Mesenchymal stem cell (in vitro differentiated cells and primary cell): ENCODE results near the gene XRCC5.
A peak's percentile ranks its signal among the peaks of the same experiment; 100 is the strongest.
"Not testable (repeated sequence)": the region's sequence is repeated elsewhere in the genome, so short reads cannot be mapped to it uniquely, and the experiment has no call there.

Source experiments
- DNase-seq: peaks from one replicate; pipeline ENCODE4 v3.0.0-alpha.2; 2013
- H2AFZ ChIP-seq: one replicate; pipeline ENCODE4 v1.6.1; 2013; ENCODE audit warnings: low read depth, mild to moderate bottlenecking, control low read depth, inconsistent platforms, low read length, moderate library complexity
- H2AK5ac ChIP-seq: 2 replicates; pipeline ENCODE4 v1.6.1; 2013; ENCODE audit warnings: low read length, moderate library complexity, mild to moderate bottlenecking, inconsistent platforms; ENCODE audit not compliant: severe bottlenecking
- H2BK120ac ChIP-seq: one replicate; pipeline ENCODE4 v1.6.1; 2013; ENCODE audit warnings: low read depth, mild to moderate bottlenecking, inconsistent platforms, low read length, moderate library complexity
- H2BK12ac ChIP-seq, 2 experiments: one replicate each; pipeline ENCODE4 v1.6.1; 2013; ENCODE audit warnings: inconsistent platforms in 2 of 2, low read length in 2 of 2, mild to moderate bottlenecking in 2 of 2, moderate library complexity in 2 of 2, control low read depth in 1 of 2
- H2BK15ac ChIP-seq: one replicate; pipeline ENCODE4 v1.6.1; 2013; ENCODE audit warnings: mild to moderate bottlenecking, low read depth, inconsistent platforms; ENCODE audit not compliant: poor library complexity, severe bottlenecking
- H2BK5ac ChIP-seq: 2 replicates; pipeline ENCODE4 v1.6.1; 2013; ENCODE audit warnings: low read depth, mild to moderate bottlenecking, low read length, control low read depth, inconsistent platforms; ENCODE audit not compliant: poor library complexity, severe bottlenecking
- H3K14ac ChIP-seq, 2 experiments: one replicate each; pipeline ENCODE4 v1.6.1; 2013; ENCODE audit warnings: inconsistent platforms in 2 of 2, low read length in 2 of 2, control low read depth in 1 of 2, mild to moderate bottlenecking in 1 of 2, moderate library complexity in 1 of 2
- H3K18ac ChIP-seq, 2 experiments: one replicate each; pipeline ENCODE4 v1.6.1; 2013; ENCODE audit warnings: inconsistent platforms in 2 of 2, low read length in 2 of 2, control low read depth in 1 of 2, low read depth in 1 of 2, mild to moderate bottlenecking in 1 of 2
- H3K23ac ChIP-seq, 2 experiments: one replicate each; pipeline ENCODE4 v1.6.1; 2013; ENCODE audit warnings: inconsistent platforms in 2 of 2, low read length in 2 of 2, mild to moderate bottlenecking in 2 of 2, moderate library complexity in 2 of 2, control low read depth in 1 of 2
- H3K27ac ChIP-seq: 2 replicates; pipeline ENCODE4 v1.5.1; 2013; ENCODE audit warnings: mild to moderate bottlenecking, moderate library complexity, low read length, control low read depth, inconsistent platforms; ENCODE audit not compliant: poor library complexity, severe bottlenecking
- H3K27me3 ChIP-seq, 2 experiments: 2 replicates each; pipeline versions ENCODE4 v1.6.1 to v1.7.0; 2013; ENCODE audit warnings: low read length in 2 of 2, mild to moderate bottlenecking in 2 of 2, moderate library complexity in 2 of 2, control low read depth in 1 of 2, inconsistent platforms in 1 of 2; ENCODE audit not compliant: control insufficient read depth in 1 of 2, insufficient read depth in 1 of 2
- H3K36me3 ChIP-seq, 2 experiments: 2 replicates each; pipeline versions ENCODE4 v1.6.1 to v1.7.0; 2013; ENCODE audit warnings: low read length in 2 of 2, control low read depth in 1 of 2, inconsistent platforms in 1 of 2, low read depth in 1 of 2, mild to moderate bottlenecking in 1 of 2; ENCODE audit not compliant: insufficient read depth in 2 of 2, control insufficient read depth in 1 of 2
- H3K4ac ChIP-seq, 2 experiments: one replicate each; pipeline ENCODE4 v1.6.1; 2013; ENCODE audit warnings: inconsistent platforms in 2 of 2, low read length in 2 of 2, mild to moderate bottlenecking in 2 of 2, moderate library complexity in 2 of 2, control low read depth in 1 of 2, low read depth in 1 of 2
- H3K4me1 ChIP-seq: 2 replicates; pipeline ENCODE4 v1.6.1; 2013; ENCODE audit warnings: low read depth, low read length, control low read depth; ENCODE audit not compliant: control insufficient read depth, insufficient read depth
- H3K4me2 ChIP-seq: 2 replicates; pipeline ENCODE4 v1.6.1; 2013; ENCODE audit warnings: low read length, mild to moderate bottlenecking, inconsistent platforms; ENCODE audit not compliant: poor library complexity, severe bottlenecking
- H3K4me3 ChIP-seq, 2 experiments: 2 replicates each; pipeline versions ENCODE4 v1.5.1 to v1.7.0; 2013; ENCODE audit warnings: low read length in 2 of 2, mild to moderate bottlenecking in 2 of 2, control low read depth in 1 of 2, low read depth in 1 of 2; ENCODE audit not compliant: insufficient read depth in 1 of 2
- H3K79me1 ChIP-seq: replicated peaks from 2 replicates; pipeline ENCODE4 v1.6.1; 2013; ENCODE audit warnings: mild to moderate bottlenecking, control low read depth, low read length, inconsistent platforms; ENCODE audit not compliant: poor library complexity, severe bottlenecking
- H3K9ac ChIP-seq: 2 replicates; pipeline ENCODE4 v1.7.0; 2013; ENCODE audit warnings: mild to moderate bottlenecking, low read length, moderate library complexity
- H3K9me3 ChIP-seq: 2 replicates; pipeline ENCODE4 v1.7.0; 2013; ENCODE audit warnings: mild to moderate bottlenecking, low read length; ENCODE audit not compliant: control insufficient read depth
- H4K8ac ChIP-seq: one replicate; pipeline ENCODE4 v1.6.1; 2013; ENCODE audit warnings: inconsistent platforms, mild to moderate bottlenecking, low read length, moderate library complexity
- H4K91ac ChIP-seq: one replicate; pipeline ENCODE4 v1.6.1; 2013; ENCODE audit warnings: mild to moderate bottlenecking, low read length, inconsistent platforms
- WGBS: methylation state at CpG from one replicate; pipeline ENCODE4 v1.1.7; 2013; ENCODE audit warnings: mixed read lengths; 5-methylcytosine and 5-hydroxymethylcytosine counted together

XRCC5 gene

DNA sequence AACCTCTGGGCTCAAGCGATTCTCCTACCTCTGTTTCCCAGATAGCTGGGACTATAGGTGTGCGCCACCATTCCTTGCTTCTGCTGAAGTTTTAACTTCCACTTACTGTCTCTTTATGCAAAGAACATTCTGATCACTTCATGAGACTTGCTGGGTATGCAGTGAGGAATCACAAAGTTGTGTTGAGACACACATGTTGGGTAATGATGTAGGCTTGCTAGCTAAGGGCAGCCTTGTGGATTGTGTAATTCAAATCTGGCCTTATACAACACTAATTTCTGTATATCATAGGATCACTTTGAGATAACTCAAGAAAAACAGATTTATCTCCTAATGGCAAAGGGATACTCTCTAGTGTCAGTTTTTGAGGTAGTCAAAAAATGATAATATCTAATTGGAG is 24.2 kb downstream of the XRCC5 start:
- Histone ChIP-seq H3K4me2 (no peak overlapping the region), H2BK12ac (no peak overlapping the region), H3K36me3 (peaks cover 15 to 91% of the 10 kb centered on the region in 2 experiments), H3K14ac (no peak overlapping the region), H2AFZ (no peak overlapping the region), H3K4me3 (no peak overlapping the region), H3K79me1 (peaks cover 22% of the 10 kb centered on the region), H3K9ac (no peak overlapping the region), H2BK5ac (no peak overlapping the region), H4K8ac (no peak overlapping the region), H2BK120ac (no peak overlapping the region), H2AK5ac (no peak overlapping the region), H4K91ac (no peak overlapping the region), H3K23ac (no peak overlapping the region), H2BK15ac (no peak overlapping the region), H3K4ac (no peak overlapping the region), H3K4me1 (no peaks in the 10 kb centered on the region), H3K27me3 (no peaks in the 10 kb centered on the region), H3K9me3 (no peaks in the 10 kb centered on the region), H3K27ac (no peak overlapping the region), H3K18ac (no peak overlapping the region)
- WGBS = 100% methylated on average over 2 of the region's 2 CpGs
- peak; percentile 52 for DNase-seq

DNA sequence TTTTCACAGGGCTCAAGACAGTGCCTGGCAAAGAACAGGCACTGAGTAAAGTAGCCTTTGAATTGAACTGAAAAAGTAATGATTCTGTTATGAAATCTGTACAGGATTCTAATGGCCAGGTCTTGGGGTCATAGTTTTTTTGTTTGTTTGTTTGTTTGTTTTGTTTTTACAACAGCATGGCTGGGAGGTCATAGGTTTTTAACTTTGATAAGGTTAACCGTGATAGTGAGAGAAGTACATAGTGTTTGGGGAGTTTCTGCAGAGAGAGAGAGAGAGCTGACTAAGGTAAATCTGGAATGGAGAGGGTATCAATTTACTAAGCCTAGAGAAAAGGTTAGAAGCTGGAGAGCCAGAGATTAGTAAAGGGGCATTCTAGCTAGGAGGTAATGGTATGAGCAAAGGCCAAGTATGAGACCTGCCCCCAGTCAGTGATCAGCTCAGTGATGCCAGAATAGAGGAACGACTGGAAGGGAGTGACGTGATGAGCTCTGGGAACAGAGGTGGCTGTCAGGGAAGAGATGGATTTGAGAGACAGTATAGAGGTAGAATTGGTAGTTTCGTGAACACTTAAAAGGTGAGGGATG is 25.9 kb downstream of the XRCC5 start:
- H4K91ac ChIP-seq = no peak overlapping the region
- H3K23ac ChIP-seq = no peak overlapping the region
- peaks cover 18 to 95% of the 10 kb centered on the region in 2 experiments for H3K36me3 ChIP-seq
- no peaks in the 10 kb centered on the region for H3K4me1 ChIP-seq
- no peak for DNase-seq
- H3K4me3 ChIP-seq = no peak overlapping the region
- H3K9me3 ChIP-seq = no peaks in the 10 kb centered on the region
- H4K8ac ChIP-seq = no peak overlapping the region
- no peak overlapping the region for H2BK12ac ChIP-seq
- H2BK5ac ChIP-seq = no peak overlapping the region
- H3K18ac ChIP-seq = no peak overlapping the region
- H3K27me3 ChIP-seq = no peaks in the 10 kb centered on the region
- H2AFZ ChIP-seq = no peak overlapping the region
- no peak overlapping the region for H3K9ac ChIP-seq
- H3K14ac ChIP-seq = no peak overlapping the region
- 96% methylated on average over 4 of the region's 4 CpGs for WGBS
- H2BK15ac ChIP-seq = no peak overlapping the region
- H3K27ac ChIP-seq = no peak overlapping the region
- H2BK120ac ChIP-seq = no peak overlapping the region
- H3K79me1 ChIP-seq = peaks cover 22% of the 10 kb centered on the region
- no peak overlapping the region for H2AK5ac ChIP-seq
- H3K4ac ChIP-seq = no peak overlapping the region
- H3K4me2 ChIP-seq = no peak overlapping the region

DNA sequence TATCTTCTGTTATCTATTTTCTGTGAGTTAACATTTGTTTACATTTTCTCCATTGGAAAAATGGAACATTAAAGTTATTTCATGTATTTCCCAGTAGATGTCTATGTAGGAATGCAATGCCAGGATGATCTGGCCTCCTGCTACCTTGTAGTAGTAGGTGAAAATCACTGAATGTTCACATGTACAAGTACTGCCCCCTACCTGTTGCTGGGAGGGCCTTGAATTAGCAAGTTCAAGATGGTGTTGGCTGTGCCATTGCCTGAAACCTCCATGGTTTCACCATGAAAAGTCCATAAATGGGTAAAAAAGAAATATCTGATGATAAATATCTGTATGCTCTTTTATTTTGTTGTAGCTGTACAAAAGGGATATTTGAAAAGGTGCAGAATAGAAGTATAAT is 30.7 kb downstream of the XRCC5 start:
- Histone ChIP-seq H3K4me2 (no peak overlapping the region), H3K23ac (no peak overlapping the region), H3K9me3 (no peaks in the 10 kb centered on the region), H2BK12ac (no peak overlapping the region), H4K8ac (no peak overlapping the region), H3K14ac (no peak overlapping the region), H3K4ac (no peak overlapping the region), H2AK5ac (no peak overlapping the region), H3K9ac (no peak overlapping the region), H3K4me3 (no peak overlapping the region), H2BK15ac (no peak overlapping the region), H2AFZ (no peak overlapping the region), H2BK5ac (no peak overlapping the region), H3K27ac (no peak overlapping the region), H3K4me1 (no peaks in the 10 kb centered on the region), H3K79me1 (peaks cover 23% of the 10 kb centered on the region), H3K18ac (no peak overlapping the region), H3K36me3 (peaks cover 19 to 95% of the 10 kb centered on the region in 2 experiments), H2BK120ac (no peak overlapping the region), H3K27me3 (no peaks in the 10 kb centered on the region), H4K91ac (no peak overlapping the region)
- no peak for DNase-seq

DNA sequence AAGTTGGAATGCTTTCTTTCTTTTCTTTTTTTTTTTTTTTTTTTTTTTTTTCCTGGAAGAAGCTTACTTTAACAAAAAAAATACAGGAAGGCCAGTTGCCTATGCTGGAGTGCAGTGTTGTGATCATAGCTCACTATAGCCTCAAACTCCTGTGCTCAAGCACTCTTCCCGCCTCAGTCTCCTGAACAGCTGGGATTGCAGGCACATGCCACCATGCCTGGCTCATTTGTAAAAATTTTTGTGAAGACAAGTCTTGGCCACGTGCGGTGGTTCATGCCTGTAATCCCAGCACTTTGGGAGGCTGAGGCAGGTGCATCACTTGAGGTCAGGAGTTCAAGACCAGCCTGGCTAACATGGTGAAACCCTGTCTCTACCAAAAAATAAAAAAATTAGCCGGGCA is 32.4 kb downstream of the XRCC5 start:
- H3K27ac ChIP-seq, H3K18ac ChIP-seq, H3K4ac ChIP-seq, H3K14ac ChIP-seq, H2AK5ac ChIP-seq, H3K9ac ChIP-seq, H3K4me2 ChIP-seq, H2BK12ac ChIP-seq, H3K4me3 ChIP-seq, DNase-seq, H3K4me1 ChIP-seq, H2AFZ ChIP-seq, H2BK120ac ChIP-seq, H3K27me3 ChIP-seq, H2BK5ac ChIP-seq, H2BK15ac ChIP-seq, H4K8ac ChIP-seq, H3K9me3 ChIP-seq, H4K91ac ChIP-seq, H3K23ac ChIP-seq: not testable (repeated sequence)
- H3K79me1 ChIP-seq = peaks cover 19% of the 10 kb centered on the region
- WGBS = 97% methylated on average over 4 of the region's 4 CpGs
- peaks cover 13 to 98% of the 10 kb centered on the region in 2 experiments for H3K36me3 ChIP-seq
